Liver (tissue), 9 donors: Measurements from ENCODE around the gene PSMD12. TPM values are rescaled to one million over a fixed set of nuclear protein-coding genes. Genes with fewer than 3 reads are reported as not detected.

ENCODE experiments used
- DNase-seq: peaks from one replicate; pipeline ENCODE4 v3.0.0-alpha.2; 2017; ENCODE audit warnings: low spot score
- H3K27ac ChIP-seq, 2 donors: one replicate each; pipeline ENCODE4 v1.7.0; 2013; ENCODE audit warnings: inconsistent platforms in 2 of 2, low read length in 2 of 2, control low read depth in 1 of 2, low read depth in 1 of 2, mild to moderate bottlenecking in 1 of 2
- H3K27me3 ChIP-seq, 4 donors: one replicate each; pipeline versions ENCODE4 v1.6.1 to v1.7.0; 2013; ENCODE audit warnings: low read length in 3 of 4, inconsistent platforms in 1 of 4, mild to moderate bottlenecking in 1 of 4, moderate library complexity in 1 of 4; ENCODE audit not compliant: control insufficient read depth in 4 of 4, insufficient read depth in 4 of 4
- H3K36me3 ChIP-seq, 4 donors: one replicate each; pipeline versions ENCODE4 v1.6.1 to v1.7.0; 2013; ENCODE audit warnings: low read length in 3 of 4, mild to moderate bottlenecking in 3 of 4, low read depth in 1 of 4, moderate library complexity in 1 of 4; ENCODE audit not compliant: control insufficient read depth in 4 of 4, insufficient read depth in 3 of 4
- H3K4me1 ChIP-seq, 4 donors: one replicate each; pipeline versions ENCODE4 v1.6.1 to v1.7.0; 2013; ENCODE audit warnings: low read length in 3 of 4, mild to moderate bottlenecking in 3 of 4, moderate library complexity in 1 of 4; ENCODE audit not compliant: control insufficient read depth in 4 of 4, insufficient read depth in 4 of 4
- H3K4me3 ChIP-seq, 3 donors: one replicate each; pipeline versions ENCODE4 v1.6.1 to v1.7.0; 2013; ENCODE audit warnings: low read length in 3 of 3, control low read depth in 1 of 3, low read depth in 1 of 3, mild to moderate bottlenecking in 1 of 3
- H3K9ac ChIP-seq, 2 donors: one replicate each; pipeline ENCODE4 v1.7.0; 2013; ENCODE audit warnings: low read length in 2 of 2, mild to moderate bottlenecking in 2 of 2, moderate library complexity in 2 of 2, control low read depth in 1 of 2, low read depth in 1 of 2
- H3K9me3 ChIP-seq, 4 donors: one replicate each; pipeline versions ENCODE4 v1.6.1 to v1.7.0; 2013; ENCODE audit warnings: low read length in 3 of 4; ENCODE audit not compliant: control insufficient read depth in 4 of 4
- ATF3 ChIP-seq: IDR thresholded peaks from 2 replicates; pipeline ENCODE4 v1.6.1; 2016; ENCODE audit warnings: antibody characterized with exemption
- CTCF ChIP-seq: fragments of 150-350 bp; IDR thresholded peaks from 2 replicates; pipeline ENCODE4 v1.5.1; 2017; ENCODE audit warnings: improper control_type of control experiment, low read depth, low read length; ENCODE audit not compliant: missing input control
- EGR1 ChIP-seq, 2 donors: IDR thresholded peaks; 2 replicates each; pipeline ENCODE4 v1.6.1; 2016 to 2018; ENCODE audit warnings: antibody characterized with exemption in 2 of 2, low read depth in 2 of 2
- FOXA1 ChIP-seq: IDR thresholded peaks from 2 replicates; pipeline ENCODE4 v1.6.1; 2016; ENCODE audit warnings: antibody characterized with exemption
- FOXA2 ChIP-seq: IDR thresholded peaks from 2 replicates; pipeline ENCODE4 v1.6.1; 2016; ENCODE audit warnings: antibody characterized with exemption
- GABPA ChIP-seq, 2 donors: IDR thresholded peaks in 1 of 2; conservative IDR thresholded peaks in 1 of 2; 2 replicates each; pipeline ENCODE4 v1.6.1; 2016; ENCODE audit warnings: antibody characterized with exemption in 2 of 2, mild to moderate bottlenecking in 1 of 2, moderate library complexity in 1 of 2
- HNF4A ChIP-seq, 2 donors: conservative IDR thresholded peaks; 2 replicates each; pipeline ENCODE4 v1.6.1; 2016; ENCODE audit warnings: antibody characterized with exemption in 2 of 2, mild to moderate bottlenecking in 2 of 2
- HNF4G ChIP-seq: IDR thresholded peaks from 2 replicates; pipeline ENCODE4 v1.6.1; 2016; ENCODE audit warnings: antibody characterized with exemption
- JUND ChIP-seq, 2 donors: IDR thresholded peaks; 2 replicates each; pipeline ENCODE4 v1.6.1; 2016; ENCODE audit warnings: antibody characterized with exemption in 2 of 2
- MAX ChIP-seq: IDR thresholded peaks from 2 replicates; pipeline ENCODE4 v1.6.1; 2016; ENCODE audit warnings: antibody characterized with exemption
- NR2F2 ChIP-seq: IDR thresholded peaks from 2 replicates; pipeline ENCODE4 v1.6.1; 2016; ENCODE audit warnings: antibody characterized with exemption
- RAD21 ChIP-seq, 2 donors: IDR thresholded peaks; 2 replicates each; pipeline ENCODE4 v1.6.1; 2016; ENCODE audit warnings: antibody characterized with exemption in 2 of 2, mild to moderate bottlenecking in 2 of 2
- REST ChIP-seq: IDR thresholded peaks from 2 replicates; pipeline ENCODE4 v1.6.1; 2016; ENCODE audit warnings: antibody characterized with exemption, mild to moderate bottlenecking
- RXRA ChIP-seq, 2 donors: IDR thresholded peaks; 2 replicates each; pipeline ENCODE4 v1.6.1; 2017 to 2018; ENCODE audit warnings: antibody characterized with exemption in 2 of 2, mild to moderate bottlenecking in 1 of 2
- SP1 ChIP-seq: IDR thresholded peaks from 2 replicates; pipeline ENCODE4 v1.6.1; 2018; ENCODE audit warnings: antibody characterized with exemption, mild to moderate bottlenecking
- TAF1 ChIP-seq: conservative IDR thresholded peaks from 2 replicates; pipeline ENCODE4 v1.6.1; 2016; ENCODE audit warnings: antibody characterized with exemption, mild to moderate bottlenecking
- YY1 ChIP-seq: IDR thresholded peaks from 2 replicates; pipeline ENCODE4 v1.6.1; 2016; ENCODE audit warnings: antibody characterized with exemption, mild to moderate bottlenecking
- ZBTB33 ChIP-seq: IDR thresholded peaks from 2 replicates; pipeline ENCODE4 v1.6.1; 2016; ENCODE audit warnings: antibody characterized with exemption
- WGBS: extraction: QIAGEN DNeasy Blood & Tissue Kit; methylation state at CpG from one replicate; pipeline ENCODE4 v1.1.7; 2013; 5-methylcytosine and 5-hydroxymethylcytosine counted together
- polyA plus RNA-seq, 2 donors: library from polyadenylated mRNA; stranded (reverse) in 1 of 2; unstranded in 1 of 2; fragments of 200-250 nt in 1 of 2; fragments of >200 nt in 1 of 2; fragmentation: Nextera tagmentation in 1 of 2; extraction: Ambion mirVana in 1 of 2; gene quantifications; one replicate each; pipeline versions ENCODE4 v1.2.1 to v1.2.3, GENCODE V29; 2013 to 2015
- total RNA-seq, 2 donors: library from RNA; depleted of rRNA; stranded (reverse); fragments of >200 nt; gene quantifications; one replicate each; pipeline ENCODE4 v1.2.3, GENCODE V29; 2014
- donor health status: healthy.
- donor health status: healthy.
- donor health status: healthy.
- donor health status: healthy.
- donor health status: healthy.

PSMD12 gene
- total and polyA plus RNA-seq, 4 donors, result 17.3 to 34.0 (median 25.7) TPM

- no peak for TF ChIP-seq FOXA1
Observed at GRCh38 chr17:67401598-67402504, 35.5 kb upstream of the PSMD12 start (continued).

GRCh38 chr17:67401106-67401505 is 34.7 kb upstream of the PSMD12 start:
- no peak overlapping the region for H3K4me3 ChIP-seq
- no peak for TF ChIP-seq FOXA2
- TF ChIP-seq ATF3, result no peak
- TF ChIP-seq HNF4A (conservative IDR thresholded peaks at IDR 0.05), result no peak
- TF ChIP-seq MAX, result no peak
- TF ChIP-seq HNF4G, result no peak
- TF ChIP-seq RXRA (IDR thresholded peaks at IDR 0.05), result no peak
- no peak for TF ChIP-seq RAD21 (IDR thresholded peaks at IDR 0.05)
- no peak for TF ChIP-seq YY1
- no peak for TF ChIP-seq REST
- no peak for TF ChIP-seq NR2F2
- no peak for TF ChIP-seq JUND (IDR thresholded peaks at IDR 0.05)
- no peak for TF ChIP-seq SP1
- no peak for TF ChIP-seq EGR1 (IDR thresholded peaks at IDR 0.05; ENCODE audit: low read depth in 2 of 2)
- no peak for TF ChIP-seq GABPA (IDR thresholded peaks at IDR 0.05 in 1 of 2, conservative IDR thresholded peaks at IDR 0.05 in 1 of 2)
- TF ChIP-seq ZBTB33, result no peak
- TF ChIP-seq CTCF, result no peak
- no peak for TF ChIP-seq FOXA1
- TF ChIP-seq TAF1, result no peak
- H3K27me3 ChIP-seq, result no peaks in the 10 kb centered on the region
- peak overlapping the region; percentile 74 to 75 for H3K27ac ChIP-seq
- H3K9me3 ChIP-seq, result no peaks in the 10 kb centered on the region
- peaks cover 14 to 27% (median 16%) of the 10 kb centered on the region in 4 donors for H3K4me1 ChIP-seq
- no peak overlapping the region for H3K9ac ChIP-seq
- H3K36me3 ChIP-seq, result no peaks in the 10 kb centered on the region
- no peak for DNase-seq
- 92% methylated on average over 9 of the region's 9 CpGs for WGBS
